Measurements from ENCODE around the gene SEMA4D.

GRCh38 chr9:89431930-89432725 is 65.8 kb downstream of the SEMA4D start:
- TF ChIP-seq CTCF (IDR thresholded peaks at IDR 0.05; ENCODE audit: low read depth, low read length) (no peak), EZH2phosphoT487 (IDR thresholded peaks at IDR 0.05; ENCODE audit: low read depth) (no peak)
